Activated gamma-delta T cell (primary cell): ENCODE results near the gene ZNRD2.

Source experiments
- DNase-seq: peaks from one replicate; lab custom pipeline; 2025; lab: John Stamatoyannopoulos, UW

ZNRD2 gene

DNA sequence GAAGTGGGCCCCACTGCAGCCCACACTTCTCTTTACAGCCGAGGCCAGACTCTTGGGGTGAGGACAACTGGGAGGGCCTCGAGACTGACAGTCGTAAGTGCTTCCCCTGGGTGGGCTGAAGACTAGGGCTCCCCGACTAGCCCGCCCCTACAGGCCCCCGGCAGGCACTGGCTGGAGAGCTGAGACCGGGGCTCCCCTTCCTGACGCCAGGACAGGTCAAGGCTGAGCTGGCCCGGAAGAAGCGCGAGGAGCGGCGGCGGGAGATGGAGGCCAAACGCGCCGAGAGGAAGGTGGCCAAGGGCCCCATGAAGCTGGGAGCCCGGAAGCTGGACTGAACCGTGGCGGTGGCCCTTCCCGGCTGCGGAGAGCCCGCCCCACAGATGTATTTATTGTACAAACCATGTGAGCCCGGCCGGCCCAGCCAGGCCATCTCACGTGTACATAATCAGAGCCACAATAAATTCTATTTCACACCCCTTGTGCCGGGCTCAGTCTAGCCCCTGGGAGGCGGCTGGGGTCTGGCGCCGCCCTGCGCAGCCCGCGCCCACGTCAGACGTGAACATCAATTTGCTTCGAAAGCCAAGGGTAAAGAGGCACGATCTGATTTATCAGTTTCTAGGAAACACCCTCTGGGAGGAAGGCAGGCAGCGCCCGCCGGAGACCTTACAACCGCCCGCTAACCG, 31.9 kb upstream of the ZNRD2 start:
- no peak for DNase-seq

DNA sequence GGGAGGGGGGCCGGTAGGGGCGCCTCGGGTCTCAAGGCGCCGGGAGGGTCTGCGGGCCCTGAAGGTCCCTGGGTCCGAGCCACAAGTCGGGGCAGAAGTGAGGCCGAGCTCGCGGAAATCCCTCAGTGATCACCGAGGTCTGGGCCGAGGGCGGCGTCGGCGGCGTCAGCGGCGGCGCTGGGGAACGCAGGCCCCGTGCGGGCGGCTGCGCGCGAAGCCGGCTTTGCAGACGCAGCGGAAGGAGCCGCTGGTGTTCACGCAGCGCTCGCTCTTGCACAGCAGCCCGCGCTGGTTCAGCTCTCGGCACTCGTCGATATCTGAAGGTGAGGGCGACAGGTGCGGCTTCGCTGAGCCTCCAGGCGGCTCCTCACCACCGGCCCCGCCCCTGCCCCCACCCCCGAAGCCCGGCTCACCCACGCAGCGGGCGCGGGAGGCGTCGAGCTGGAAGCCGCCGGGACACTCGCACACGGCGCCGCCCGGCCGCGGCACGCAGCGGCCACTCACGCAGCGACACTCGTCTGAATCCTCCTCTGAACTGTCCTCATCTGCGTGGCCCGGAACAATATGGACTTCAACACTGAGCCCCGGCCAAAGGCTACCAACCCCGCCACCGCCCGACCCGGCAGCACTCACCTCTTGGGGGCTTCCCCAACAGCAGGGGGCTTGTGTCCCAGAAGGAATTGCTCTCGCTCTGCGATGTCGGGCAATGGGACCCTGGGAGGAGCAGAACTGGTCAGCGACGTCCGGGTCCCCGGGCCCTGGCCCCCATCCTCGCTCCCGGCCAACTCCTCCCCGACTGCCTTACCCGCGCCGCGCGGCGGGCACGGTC, 31.1 kb upstream of the ZNRD2 start:
- no peak for DNase-seq

DNA sequence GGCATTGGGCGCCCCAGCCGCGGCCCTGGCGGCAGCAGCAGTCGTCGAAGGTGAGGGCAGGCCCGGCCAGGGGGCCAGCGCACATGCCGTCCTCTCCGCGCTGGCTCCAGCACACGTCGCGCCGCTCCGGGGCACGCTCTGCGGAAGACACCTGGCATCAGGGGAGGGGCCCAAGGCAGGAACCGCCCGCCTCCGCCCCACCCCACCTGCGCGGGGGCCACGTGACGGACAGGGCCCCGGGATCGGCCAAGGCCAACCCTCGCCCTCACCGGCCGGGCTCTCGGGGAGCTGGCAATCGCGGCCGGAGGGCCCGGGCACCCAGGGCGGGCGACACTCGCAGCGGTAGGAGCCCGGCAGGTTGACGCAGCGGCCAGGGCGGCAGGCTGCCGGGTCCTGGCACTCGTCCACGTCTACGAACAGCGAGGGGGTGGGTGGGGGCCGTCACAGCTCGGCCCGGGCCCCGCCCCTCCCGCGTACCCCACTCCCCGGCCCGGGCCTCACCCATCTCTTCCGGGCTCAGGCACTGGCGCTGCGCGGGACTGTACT, 30.5 kb upstream of the ZNRD2 start:
- no peak for DNase-seq

GRCh38 chr11:65540290-65541092, 29.8 kb upstream of the ZNRD2 start:
- DNase-seq: peak; percentile 79

DNA sequence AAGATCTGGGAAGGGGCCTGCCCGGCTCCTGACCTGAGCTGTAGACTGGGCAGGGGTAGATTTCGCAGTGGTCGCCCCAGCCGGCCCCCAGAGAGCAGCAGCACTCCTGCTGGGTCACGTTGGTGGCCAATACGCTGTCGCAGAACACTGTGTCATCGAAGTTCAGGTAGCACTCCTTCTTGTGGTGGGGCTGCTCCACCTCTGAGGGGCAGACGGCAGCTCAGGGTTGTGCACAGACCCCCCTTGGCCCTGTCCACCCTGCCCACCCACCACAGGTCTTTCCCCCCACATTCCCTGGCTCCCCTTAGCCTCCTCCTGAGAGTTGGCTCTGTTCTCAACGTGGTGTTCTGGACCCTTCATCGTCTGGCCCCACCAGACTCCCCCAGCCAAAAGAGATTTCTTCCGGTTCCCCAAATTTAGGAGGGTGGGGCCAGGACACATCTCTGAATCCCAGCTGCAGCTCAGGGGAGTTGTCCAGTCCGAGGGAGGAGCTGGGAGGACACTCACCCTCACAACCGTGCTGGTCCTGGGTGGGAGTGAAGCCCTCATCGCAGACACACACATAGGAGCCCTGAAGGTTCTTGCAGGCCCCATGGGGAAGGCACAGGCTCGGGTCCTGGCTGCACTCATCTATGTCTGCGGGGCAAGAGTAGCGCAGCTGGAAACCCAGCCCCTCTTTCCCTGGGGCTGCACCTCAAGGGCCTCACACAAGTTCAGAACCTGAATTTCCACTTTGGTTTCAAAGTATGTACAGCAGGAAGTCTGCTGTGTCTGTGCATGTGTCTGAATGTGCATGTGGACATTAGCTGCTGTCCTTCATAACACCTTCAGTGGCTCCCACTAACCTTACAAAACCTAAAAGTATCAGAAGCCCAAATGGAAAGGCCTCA, 28.9 kb upstream of the ZNRD2 start:
- no peak for DNase-seq

DNA sequence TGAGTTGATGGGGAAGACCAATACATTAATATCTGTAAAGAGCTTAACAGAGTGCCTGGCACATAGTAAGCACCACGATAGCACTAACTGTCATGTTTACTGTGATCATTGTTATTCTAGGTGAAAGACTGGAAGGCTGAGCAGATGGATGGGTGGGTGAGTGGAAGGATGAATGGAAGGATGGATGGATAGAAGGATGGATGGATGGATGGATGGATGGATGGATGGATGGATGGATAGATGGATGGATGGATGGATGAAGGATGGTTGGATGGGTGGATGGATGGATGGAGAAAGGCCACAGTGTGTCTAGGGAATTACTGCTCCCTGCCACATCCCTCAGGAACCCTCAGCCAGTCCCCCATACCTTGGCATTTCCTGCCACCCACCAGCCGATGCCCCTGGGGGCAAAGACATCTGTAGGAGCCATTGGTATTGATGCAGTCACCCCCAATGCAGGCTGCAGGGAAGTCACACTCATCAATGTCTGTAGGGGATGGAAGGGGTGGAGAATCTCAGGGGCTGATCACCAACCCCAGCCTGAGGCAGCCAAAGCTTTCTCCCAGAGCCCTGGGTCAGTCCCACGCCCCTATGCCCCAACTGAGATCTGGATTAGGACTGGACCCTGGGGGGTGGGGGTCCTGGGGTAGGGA, 27.4 kb upstream of the ZNRD2 start:
- no peak for DNase-seq

DNA sequence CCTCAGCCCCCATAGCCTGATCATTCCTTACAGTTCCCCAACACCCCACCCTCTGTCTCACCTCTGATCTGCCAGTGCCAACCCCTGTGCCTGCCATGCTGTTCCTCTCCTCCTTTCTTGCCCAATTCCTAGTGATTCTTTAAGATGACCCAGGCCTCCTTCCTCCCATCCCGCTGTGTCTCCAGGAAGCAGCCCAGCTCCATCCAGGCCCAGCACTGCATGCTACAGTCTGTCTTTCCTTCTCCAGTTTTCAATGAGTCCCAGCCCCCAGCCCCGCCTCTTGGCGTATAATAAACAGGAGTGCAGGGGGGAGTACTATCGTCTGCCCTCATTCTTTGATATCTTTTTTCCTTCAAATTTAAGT, 24.4 kb upstream of the ZNRD2 start:
- no peak for DNase-seq

DNA sequence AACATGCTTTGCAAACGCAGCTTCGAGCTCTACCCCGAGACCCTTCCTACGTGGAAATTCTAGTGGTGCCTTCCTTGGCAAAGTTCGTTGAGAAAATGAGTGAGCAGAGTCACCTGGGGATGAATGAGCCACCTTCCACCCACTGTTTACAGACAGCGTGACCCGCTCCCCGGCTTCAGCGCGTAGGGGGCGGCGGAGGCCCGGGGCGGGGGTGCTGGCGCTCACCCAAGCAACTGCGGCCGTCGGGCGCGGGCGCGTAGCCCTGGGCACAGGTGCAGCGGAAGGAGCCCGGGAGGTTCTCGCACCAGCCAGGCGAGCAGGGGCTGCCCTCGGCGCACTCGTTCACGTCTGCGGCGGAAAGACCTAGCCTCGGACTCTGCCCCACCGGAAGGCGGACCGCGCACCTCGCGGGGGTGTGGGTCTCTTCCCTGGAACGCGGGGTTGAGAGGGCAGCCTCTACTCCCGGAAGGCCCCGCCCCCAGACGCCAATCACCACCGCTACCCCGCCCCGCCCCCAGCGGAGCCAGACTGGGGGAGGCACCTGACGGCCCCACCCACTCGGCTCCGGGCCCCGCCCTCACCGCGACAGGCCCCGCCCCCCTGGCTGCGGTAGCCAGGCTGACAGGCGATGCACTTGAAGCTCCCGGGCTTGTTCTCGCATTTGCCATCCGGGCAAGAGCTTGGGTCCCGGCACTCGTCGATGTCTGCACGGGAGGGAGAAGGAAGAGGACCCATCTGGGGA, 23.9 kb upstream of the ZNRD2 start:
- peak; percentile 99 for DNase-seq

DNA sequence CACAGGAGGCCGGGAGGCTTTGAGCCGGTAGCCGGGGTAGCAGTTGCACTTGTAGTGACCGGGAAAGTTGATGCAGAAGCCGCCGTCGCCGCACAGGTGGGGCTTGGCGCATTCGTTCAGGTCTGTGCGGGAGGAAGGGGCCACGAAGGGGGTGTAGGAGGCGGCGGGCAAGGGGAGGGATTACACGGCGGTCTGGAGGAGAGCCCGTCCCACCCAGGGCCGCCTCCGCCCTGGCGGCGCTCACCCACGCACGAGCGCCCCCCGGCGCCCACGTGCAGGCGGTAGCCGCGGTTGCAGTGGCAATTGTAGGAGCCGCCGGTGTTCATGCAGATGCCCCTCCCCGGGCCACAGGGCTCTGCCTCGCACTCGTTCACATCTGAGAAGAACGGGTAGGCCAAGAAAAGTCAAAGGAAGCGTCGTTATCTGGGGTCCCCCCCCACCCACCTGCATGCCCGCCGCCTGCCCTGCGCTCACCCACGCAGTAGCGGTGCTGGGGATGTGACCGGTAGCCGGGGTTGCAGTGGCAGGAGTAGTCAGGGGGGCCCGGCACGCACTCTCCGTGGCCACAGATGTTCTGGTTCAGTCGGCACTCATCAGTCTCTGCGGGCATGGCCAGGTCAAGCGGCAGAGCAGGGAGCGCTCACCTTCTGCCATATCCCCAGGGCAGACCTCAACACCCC, 22.7 kb upstream of the ZNRD2 start:
- DNase-seq: peak; percentile 37

DNA sequence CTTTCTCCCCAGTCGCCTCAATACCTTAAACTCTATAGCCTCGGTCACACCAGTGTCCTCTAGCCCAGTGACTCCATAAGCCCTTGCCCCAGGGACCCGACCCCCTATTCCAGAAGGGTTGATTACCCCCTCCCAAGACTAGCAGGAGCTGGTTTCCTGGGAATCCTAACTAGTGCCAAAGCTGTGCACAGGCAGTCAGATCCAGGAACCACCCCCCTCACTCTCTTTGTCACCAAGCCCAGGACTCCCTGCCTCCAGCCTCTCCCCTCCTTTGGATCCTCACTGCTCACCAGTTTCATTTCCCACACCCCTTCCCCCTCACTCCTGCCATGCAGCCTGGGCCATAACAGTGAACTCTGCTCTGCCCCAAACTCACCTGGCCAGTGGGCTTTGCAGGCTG, 21.9 kb upstream of the ZNRD2 start:
- DNase-seq: no peak

GRCh38 chr11:65549096-65549495, 21.2 kb upstream of the ZNRD2 start:
- DNase-seq: no peak

DNA sequence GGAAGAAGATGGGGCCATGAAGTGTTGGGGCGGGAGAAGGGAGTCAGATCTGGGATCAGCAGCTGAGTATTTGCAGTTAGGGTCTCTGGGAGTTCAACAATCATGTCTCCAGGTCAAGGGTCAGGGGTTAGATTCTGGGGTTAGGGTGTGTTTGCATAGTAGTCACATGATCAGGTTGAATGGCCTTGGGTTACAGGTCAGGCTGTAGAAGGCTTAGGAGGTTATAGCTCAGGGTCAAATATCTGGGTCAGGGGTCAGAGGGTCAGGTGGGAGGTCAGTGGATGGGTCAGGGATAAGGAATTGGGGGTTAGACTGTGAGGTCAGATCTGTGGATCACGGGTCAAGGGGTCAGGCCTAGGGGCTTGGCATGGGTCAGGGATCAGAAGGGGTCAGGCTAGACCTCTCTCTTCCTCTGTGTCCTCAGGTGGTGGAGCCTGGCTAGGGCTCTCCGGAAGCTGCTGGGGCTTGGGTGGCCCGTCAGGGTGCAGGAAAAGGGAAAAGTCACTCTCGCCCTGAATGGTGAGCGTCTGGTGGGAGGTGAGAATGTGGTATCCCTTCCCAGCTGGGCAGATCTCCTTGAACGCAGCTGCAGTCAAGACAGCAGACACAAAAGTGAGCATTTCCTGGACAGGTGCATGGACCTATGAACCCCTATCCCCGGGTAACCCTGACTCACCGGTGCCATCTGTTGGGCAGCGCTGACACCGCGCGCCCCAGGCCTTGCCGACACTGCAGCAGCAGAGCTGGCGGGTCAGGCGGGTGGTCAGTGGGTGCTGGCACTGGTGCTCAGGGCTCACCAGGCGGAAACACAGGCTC, 18.5 kb upstream of the ZNRD2 start:
- no peak for DNase-seq

GRCh38 chr11:65552388-65552951, 17.8 kb upstream of the ZNRD2 start:
- no peak for DNase-seq

- no peak for DNase-seq
Observed at GRCh38 chr11:65553301-65554001, 16.8 kb upstream of the ZNRD2 start.

- DNase-seq: no peak
Observed at GRCh38 chr11:65554057-65554818, 16.0 kb upstream of the ZNRD2 start.

GRCh38 chr11:65554842-65555430, 15.3 kb upstream of the ZNRD2 start:
- DNase-seq: no peak
